ENCODE results near the gene SORCS2.

DNA sequence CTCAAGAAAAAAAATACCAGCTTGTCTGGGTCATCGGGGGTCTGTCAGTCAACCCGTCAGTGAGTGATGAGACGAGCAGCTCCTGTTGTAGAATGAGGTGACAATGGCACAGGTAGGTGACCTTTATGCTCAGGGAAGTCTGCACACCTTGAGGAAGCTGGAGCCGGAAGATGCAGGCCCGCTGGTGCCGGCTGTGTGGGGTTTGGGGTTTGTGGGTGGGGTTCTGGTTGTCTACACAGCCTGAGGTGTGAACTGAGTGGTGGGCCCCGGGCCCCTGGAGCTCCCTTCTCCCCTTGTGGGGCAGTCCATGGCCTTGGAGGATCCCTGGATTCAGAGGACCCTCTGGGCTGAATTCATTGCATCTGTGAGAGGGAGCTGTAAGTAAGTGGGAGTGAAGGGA, 75.5 kb downstream of the SORCS2 start:
- TF ChIP-seq, protein P1, sequence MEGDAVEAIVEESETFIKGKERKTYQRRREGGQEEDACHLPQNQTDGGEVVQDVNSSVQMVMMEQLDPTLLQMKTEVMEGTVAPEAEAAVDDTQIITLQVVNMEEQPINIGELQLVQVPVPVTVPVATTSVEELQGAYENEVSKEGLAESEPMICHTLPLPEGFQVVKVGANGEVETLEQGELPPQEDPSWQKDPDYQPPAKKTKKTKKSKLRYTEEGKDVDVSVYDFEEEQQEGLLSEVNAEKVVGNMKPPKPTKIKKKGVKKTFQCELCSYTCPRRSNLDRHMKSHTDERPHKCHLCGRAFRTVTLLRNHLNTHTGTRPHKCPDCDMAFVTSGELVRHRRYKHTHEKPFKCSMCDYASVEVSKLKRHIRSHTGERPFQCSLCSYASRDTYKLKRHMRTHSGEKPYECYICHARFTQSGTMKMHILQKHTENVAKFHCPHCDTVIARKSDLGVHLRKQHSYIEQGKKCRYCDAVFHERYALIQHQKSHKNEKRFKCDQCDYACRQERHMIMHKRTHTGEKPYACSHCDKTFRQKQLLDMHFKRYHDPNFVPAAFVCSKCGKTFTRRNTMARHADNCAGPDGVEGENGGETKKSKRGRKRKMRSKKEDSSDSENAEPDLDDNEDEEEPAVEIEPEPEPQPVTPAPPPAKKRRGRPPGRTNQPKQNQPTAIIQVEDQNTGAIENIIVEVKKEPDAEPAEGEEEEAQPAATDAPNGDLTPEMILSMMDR (IDR thresholded peaks at IDR 0.05) = no peak
- no peak for TF ChIP-seq EP300 (IDR thresholded peaks at IDR 0.05)
